Glomerular visceral epithelial cell (primary cell): Measurements from ENCODE around the gene TECR.
"Not testable (repeated sequence)": the region's sequence is repeated elsewhere in the genome, so short reads cannot be mapped to it uniquely, and the experiment has no call there.

Experiments used
- DNase-seq: peaks from one replicate; pipeline ENCODE4 v3.0.0-alpha.2; 2016; ENCODE audit errors: extremely low spot score

The TECR gene

DNA sequence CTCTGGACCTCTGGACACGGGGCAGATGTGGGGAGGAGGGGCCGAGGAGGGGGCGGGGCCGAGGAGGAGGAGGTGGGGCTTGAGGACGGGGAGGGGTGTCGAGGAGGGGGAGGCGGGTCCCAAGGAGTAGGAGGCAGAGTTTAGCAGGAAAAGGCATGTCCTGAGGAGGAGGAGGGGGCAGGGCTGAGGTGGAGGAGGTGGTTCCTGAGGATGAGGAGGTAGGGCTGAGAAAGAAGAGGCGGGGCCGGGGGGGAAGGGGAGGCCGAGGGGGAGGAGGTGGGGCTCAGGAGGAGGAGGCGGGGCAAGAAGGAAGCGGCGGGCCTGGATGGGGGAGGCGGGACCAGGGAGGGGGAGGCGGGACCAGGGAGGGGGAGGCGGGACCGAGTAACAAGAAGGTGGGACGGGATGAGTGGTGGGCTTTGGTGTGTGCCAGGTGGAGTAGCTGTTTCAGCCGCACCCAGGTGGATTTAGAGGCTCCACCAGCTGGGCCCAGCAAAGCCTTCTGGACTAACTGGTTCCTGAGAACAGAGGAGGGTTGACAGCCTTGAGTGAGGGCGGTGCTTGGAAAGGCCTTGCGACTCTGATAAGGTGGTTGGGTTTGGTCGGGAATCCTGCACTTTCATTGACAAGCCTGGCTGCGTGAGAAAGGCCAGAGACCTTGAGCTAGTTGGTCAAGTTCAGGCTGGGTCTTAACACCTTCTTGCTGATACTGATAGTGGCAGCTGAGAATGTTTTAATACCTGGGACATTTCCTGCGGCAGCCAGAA lies 7.7 kb downstream of the TECR start:
- DNase-seq: peak; percentile 44

DNA sequence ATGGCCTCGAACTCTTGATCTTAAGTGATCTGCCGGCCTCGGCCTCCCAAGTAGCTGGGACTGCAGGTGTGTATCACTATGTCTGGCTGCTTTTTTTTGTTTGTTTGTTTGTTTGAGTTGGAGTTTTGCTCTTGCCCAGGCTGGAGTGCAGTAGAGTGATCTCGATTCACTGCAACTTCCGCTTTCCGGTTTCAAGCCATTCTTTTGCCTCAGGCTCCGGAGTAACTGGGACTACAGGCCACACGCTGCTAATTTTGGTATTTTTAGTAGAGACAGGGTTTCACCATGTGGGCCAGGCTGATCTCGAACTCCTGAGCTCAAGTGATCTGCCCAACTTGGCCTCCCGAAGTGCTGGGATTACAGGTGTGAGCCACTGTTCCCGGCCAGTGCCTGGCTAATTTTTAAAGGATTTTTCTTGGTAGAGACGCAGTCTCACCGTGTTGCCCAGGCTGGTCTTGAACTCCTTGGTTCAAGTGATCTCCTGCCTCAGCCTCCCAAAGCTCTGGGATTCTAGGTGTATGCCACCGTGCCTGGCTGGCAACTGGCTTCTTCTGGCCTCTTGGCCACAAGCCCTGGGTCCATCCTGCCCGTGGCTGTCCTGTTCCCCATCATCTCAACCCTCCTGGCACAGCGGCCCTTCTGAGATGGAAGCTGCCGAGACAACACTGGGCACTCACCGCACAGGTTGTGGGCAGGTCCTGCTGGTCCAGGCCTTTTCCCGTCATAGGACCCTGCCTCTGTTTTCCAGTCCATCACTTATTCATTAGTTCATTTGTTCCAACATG lies 11.5 kb downstream of the TECR start:
- DNase-seq: no peak

DNA sequence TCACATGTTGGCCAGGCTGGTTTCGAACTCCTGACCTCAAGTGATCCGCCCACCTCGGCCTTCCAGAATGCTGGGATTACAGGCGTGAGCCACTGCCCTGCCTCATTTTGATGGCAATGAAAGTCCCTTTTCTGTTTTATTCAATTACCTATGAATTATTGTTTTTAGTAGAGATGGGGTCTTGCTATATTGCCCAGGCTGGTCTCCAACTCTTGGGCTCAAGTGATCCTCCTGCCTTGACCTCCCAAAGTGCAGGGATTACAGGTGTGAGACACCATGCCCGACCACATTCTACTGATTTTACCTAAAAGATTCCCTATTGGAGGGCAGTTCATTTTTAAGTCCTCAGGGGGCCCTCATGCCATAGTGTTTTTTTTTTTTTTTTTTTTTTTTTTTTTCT lies 12.6 kb downstream of the TECR start:
- DNase-seq: not testable (repeated sequence)

DNA sequence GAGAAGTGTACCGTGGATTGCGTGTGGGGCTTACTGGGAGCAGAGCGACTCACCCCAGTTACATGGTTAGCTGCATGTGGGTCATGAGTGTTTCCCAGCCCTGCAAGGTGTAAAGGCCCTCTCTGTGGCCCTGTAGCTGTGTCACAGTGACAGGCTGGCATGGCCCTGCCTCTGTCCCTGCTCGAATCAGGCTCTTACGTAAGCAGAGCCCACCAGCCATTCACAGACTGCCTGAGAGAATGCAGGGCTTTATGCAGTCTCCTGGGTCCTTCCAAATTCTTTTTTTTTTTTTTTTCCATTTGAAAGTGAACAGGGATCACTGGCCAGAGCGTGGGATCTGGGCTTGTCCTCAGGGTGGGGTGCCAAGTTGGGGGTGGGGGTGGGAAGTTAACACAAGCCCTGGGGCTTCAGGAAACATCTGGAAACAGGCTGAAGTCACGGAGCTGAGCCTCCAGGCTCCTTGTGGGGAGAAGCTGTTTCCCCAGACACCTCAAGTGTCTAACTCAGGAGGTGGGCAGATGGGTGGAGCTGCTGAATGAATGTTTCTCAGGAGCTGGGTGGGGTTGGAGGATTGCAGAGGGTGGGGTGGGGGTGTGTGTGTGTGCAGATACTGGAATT lies 13.4 kb downstream of the TECR start:
- peak; percentile 27 for DNase-seq

DNA sequence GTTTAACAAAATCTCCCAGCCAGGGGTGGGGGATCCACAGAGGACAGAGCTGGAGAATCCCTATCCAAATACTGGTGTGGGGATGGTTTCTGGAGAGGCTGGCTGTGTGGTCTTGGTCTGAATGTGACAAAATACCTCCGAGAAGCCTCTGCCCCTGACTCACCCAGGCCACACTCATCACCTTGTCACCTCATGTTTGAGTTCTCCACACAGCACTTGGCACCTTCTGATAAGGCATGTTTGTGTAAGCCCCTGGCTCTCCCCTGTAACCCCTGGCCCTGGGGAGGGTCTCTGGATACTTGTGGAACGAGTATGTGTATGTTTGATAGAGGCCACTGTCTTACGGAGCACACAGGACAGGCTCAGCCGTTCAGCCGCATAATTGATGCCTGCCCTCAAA lies 14.7 kb downstream of the TECR start:
- no peak for DNase-seq

DNA sequence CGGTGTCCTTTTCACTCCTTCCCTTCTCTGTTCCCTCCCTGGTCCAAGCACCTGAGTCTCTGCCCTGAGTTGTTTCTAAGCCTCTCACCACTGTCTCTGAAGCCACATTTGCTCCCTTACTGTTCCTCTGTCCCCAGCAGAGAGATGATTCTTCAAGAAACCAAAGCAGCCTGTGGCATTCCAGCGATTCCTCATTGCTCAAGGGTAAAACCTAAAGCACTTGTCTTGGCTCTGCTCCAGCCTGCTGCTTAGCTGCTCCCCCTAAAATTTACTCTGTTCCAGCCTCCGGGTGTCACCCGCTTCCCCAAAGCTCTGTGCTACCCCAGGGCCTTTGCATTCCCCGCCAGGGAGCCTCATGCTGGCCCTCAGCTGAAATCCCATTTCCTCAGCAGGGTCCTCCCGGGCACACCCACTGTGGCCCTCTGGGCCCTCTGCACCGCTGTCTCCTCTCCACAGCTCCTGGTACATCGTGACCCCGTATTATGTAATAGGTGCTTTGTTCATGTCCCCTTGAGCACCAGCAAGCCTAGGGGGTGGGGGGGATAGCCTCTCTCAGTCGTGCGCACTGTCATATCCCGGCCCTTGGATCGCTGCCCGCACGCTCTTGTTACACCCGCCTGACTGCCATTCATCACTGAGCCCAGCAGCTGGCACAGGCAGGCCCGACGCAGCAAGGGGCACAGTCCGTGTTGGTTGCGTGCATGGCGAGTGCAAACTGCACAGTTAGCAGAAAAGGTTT lies 15.8 kb downstream of the TECR start:
- DNase-seq: peak; percentile 62

DNA sequence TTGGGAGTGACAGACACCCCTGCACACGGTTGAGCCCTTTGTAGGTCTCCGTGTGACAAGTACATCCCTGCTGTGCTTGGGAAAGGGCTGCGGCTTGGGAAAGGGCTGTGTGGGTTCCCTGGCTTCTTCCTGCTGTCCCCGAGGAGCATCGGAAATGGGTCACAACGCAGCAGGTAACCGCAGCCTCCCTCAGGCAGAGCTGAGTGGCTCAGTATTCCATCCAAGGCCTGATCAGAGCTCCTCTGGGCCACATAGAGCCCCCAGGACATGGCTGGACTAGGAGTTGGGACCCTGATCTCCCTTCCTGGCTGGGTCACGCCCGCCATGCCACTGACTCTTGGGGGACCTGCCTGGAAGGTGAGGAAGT lies 16.3 kb downstream of the TECR start:
- no peak for DNase-seq

DNA sequence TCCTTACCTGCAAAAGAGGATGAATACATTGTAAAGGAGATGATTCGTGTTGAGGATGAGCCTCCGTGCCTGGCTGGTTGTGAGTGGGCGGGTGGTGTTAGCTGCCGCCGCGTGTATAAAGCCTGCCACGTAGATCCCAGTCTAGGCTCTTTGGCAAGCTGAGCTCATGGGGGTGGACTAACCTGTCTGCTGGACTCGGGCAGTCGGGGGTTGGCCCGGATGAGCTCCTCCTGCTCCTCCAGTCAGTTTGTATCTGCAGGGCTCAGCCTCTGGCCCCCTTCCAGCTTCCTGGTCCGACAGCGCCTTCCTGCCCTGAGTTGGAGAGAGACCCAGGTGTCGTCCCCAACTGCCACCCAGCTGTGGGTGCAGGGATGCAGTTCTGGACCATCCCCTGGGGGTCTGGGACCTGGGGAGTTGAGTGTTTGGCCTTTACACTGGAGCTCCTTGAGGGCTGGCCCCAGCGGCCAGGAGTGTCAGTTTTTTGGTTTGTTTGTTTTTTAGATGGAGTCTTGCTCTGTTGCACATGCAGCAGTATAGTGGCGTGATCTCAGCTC lies 20.9 kb downstream of the TECR start:
- DNase-seq: peak; percentile 66

DNA sequence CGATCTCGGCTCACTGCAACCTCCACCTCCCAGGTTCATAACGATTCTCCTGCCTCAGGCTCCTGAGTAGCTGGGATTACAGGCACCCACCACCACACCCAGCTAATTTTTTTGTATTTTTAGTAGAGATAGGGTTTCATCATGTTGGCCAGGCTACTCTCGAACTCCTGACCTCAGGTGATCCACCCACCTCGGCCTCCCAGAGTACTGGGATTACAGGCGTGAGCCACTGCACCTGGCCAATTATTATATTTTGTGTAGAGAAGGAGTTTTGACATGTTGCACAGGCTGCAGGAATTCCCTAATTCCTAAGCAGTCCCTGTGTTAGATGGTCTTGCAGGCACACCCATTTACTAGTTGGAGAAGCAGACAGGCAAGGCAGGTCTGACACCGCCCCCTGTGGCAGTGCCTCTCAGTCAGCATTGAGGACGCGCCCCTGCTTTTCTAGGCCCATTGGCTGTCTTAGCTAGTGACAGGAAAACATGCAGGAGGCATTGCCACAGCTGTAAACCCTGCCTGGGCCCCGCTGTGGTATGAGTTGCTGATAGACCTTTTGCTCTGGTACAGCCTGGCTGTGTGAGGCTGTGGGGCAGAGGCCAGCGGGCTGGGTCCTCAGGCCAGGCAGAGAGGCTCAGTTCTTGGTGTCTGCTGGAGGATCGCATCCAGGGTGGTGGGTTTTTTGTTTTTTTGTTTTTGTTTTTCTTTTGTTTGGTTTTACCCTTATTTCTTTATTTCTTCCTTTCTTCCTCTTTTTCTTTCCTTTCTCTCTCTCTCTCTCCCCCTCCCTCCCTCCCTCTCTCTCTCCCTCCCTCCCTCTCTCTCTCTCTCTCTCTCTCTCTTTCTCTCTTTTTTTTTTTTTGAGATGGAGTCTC lies 22.0 kb downstream of the TECR start:
- DNase-seq: peak; percentile 56

DNA sequence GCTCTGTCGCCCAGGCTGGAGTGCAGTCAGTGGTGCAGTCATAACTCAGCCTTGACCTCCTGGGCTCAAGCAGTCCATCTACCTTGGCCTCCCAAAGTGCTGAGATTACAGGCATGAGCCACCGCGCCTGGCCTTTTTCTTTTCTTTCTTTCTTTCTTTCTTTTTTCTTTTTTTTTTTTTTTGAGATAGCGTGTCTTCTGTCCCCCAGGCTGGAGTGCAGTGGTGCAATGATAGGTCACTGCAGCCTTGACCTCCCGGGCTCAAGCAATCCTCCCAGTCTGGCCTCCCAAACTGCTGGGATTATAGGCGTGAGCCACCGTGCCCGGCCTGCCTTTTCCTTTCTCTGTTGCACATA lies 22.6 kb downstream of the TECR start:
- not testable (repeated sequence) for DNase-seq

DNA sequence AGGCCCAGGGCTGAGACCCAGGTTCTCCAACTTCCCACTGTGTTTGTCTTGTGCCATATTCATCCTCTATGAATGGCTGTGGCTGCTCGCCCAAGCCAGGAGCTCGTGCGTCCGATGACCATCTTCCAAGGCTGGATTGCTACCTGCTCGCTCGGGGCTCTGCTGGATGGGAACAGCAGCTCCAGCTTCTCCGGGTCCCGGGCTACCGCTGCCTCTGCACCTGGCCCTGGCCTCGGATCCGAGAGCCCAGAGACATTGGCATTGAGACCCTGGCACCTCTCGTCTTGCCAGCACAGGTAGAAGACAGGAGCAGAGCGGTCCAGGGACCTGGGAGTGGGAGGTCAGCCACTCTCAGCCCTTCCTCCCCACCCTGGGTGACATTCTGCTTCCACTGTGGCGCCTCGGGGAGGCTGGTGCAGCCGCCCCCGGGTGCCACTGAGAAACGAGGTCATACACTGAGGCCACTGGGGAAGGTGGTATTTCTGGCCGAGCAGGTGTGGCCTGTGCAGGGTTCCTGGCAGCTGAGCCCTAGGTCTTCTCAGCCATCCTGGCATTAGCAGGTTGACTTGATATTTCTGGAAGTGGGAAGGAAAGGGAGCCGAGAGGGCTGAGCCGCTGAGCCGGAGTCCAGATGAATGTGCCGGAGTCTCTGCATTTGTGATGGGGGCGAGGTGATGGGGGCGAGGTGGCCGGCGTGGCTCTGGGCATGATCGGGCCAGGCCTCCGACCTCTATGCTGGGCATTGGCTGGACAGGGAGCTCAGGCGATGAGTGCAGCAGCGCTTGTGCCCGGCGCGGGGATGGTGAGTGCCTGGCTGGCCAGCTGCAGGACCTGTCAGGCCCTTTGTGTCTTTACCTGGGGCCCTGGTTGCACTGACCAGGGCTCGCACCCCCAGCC lies 23.9 kb downstream of the TECR start:
- DNase-seq: no peak

DNA sequence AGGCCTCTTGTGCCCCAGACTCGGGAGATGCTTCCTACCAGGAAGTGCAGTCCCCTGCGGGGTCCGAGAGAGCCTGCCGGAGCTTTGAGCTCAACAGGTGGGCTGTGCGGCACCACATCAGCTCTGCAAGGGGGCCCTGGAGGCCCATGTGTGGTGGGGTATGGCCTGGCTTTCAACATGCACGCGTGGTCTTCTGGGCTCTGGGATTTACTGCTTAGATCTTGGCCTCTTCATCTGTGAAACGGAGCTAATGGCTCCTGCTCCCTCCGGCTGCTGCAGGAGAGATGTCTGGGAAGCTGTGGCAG lies 24.5 kb downstream of the TECR start:
- DNase-seq: no peak

DNA sequence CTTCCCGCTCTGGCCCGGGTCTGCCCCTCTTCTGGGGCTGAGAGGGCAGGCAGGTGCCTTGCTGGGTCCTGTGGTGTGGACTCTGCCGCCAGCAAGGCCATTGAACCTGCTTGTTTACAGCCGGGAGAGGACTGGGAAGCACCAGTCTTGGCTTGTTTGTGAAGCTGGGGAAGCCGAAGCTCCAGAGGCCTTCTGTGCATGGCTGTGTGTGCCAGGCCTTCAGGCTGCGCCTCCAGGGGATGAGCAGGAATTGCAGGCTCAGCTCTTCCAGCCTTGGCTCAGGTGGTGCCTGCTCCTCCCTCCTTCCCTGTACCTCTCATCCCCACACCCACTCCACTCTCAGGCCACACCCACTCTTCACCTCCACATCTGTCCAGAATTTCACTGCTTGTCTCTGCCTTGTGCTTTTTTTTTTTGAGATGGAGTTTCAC lies 25.0 kb downstream of the TECR start:
- no peak for DNase-seq

DNA sequence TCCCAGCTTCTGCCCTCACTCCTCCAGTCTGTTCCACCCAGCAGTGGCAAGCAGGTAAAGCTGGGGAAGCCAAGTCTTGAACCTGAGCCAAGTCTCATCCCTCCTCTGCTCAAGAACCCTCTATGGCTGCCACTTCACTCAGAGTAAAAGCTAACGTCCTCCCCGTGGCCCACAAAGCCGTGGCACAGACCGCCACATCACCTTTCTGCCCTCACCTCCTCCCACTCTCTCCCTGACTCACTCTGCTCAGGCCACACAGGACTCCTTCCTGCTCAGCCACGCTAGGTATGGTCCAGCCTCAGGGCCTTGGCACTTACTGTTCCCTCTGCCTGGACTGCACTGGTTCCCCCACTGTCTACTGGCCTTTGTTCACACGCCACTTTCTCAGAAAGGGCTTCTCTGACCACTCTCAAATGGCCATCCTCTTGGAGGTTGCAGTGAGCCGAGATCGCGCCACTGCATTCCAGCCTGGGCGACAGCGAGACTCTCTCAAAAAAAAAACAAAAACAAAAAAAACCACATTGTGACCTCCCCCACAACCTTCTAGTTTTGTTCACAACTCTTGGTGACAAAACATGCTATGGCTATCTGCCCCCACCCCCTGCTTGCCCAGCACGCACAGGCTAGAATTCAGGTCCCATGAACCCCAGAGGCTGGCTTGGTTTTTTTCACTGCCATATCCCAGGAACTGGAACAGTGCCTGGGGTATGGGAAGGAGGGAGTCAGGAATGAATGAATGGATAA lies 26.7 kb downstream of the TECR start:
- DNase-seq: no peak

DNA sequence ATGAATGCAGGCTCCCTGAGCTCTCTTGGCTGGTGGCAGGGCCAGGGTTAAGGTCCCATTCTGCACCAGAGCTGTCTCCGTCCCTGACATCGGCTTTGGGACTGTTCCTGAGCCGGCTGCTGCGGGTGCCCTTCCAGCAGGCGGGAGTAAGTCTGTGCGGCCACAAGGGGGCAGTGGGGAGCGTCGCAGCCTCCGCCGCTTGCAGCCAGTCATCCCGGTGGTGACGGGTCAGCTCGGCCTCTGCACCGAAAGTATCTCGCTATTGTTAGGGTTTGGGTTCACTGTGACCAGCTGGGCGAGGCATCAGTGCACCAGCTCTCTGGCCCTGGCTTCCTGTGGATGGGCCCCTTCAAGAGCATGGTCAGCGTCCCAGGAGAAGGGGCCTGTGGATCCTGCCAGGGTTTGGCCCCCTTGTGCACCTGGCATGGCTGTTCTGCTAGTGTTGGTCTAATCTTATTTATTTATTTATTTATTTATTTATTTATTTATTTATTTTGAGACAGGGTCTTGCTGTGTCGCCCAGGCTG lies 27.3 kb downstream of the TECR start:
- peak; percentile 86 for DNase-seq

DNA sequence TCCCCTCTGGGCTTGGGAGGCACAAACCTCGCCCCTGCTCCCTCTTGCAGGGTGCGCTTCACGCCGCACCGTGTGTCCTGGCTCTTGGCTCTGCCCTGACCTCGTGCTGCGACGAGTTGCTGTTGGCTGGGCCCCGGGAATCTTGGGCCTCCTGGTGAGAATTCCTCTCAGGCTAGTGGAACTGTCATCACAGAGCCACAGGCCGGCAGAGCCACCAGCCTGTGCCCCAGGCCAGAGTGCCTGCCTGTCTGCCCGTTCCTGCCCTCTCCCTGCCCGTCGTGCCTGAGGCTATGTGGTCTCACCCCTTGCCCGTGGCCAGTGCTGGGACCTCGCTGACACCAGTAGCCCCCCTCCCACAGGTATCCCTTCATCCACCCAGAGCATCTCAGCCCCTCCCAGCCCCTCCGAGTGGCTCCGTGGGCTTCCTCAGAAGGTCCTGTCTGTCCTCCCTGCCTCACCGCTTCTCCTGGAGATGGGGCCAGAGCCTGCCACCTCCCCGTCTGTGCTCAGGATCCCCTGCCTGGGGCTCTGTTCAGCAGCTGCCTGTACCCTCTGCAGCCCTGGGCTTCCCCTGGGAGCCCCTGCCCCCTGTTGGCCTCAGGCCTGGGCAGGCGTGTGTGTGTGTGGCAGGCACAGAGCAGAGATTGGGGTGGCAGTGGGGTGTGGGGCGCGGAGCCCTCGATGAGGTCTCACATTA lies 29.1 kb downstream of the TECR start:
- DNase-seq: no peak

DNA sequence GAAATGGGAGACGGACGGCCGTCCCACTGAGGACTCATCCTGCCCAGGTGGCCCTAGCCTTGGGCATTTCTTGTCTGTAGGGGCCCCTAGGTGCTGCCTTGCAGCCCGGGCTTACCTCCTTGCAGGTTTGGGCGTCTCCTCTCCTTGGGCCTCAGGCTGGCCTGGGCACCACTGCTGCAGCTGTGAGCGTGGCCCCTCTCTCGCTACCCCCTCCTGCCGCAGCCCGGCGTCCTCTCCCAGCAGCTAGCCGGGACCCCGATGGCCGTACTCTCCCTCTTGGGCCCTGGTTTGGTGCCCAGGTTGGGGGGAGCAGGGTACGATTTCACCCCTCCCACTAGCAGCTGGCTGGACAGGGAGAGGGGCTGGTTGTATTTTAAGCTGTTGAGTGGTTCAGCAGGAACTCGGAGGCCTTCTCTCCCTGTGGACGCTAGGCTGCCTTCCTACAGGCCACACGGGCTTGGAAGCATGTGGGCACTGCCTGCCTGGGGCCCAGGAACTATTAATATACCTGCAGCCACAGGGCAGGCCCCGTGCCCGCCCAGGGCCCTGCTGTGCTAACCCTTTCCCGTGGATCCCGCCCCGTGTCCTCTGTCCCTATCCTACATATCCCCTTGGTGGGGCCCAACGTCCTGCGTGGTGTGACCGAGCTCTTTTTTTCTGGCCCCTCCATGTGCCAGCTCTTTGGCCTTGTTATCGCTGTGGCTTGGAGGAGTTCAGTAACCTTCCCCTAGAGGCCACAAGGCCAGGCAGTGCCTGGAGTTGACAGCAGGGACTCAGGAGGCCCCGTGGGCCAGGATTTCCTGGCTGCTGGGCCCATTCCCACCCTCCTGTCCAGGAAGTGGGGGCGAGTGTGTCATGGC lies 30.8 kb downstream of the TECR start:
- DNase-seq: no peak

DNA sequence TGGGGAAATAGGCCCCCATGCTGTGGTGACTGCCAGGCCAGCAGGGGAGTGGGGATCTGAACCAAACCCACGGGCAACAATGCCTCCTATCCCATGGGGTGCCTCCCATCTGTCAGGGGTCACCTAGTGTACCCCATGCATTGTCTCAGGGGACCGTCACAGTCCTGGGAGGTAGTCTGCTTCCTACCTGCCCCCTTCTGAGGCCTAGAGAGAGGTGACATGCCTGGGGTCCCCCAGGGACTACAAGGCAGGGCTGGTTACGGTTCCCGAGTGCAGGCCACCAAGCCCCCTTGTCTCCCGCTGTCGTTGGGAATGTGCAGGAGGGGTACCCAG lies 31.3 kb downstream of the TECR start:
- DNase-seq: no peak
